IMR-90 (cell line): ENCODE measurements around the gene PLCB2. TPM values are rescaled to one million over a fixed set of nuclear protein-coding genes. Genes with fewer than 3 reads are reported as not detected.

ENCODE experiments used
- ATAC-seq: fragments of 200-7000 bp; cut with Tn5 transposase; 2 replicates; pipeline ENCODE4 v1.9.1; 2020; ENCODE audit warnings: low read depth, mild to moderate bottlenecking, moderate library complexity
- BruUV-seq: library from RNA; stranded (reverse); fragments of 400-500 nt; replicated peaks from 2 replicates; lab custom pipeline; 2021; lab: Mats Ljungman, UMichigan
- CTCF ChIA-PET: fragments of 300-600 bp; formaldehyde crosslinking; extraction: SDS; loops from one replicate; lab custom pipeline; 2021; ENCODE audit warnings: antibody characterized with exemption; lab: Yijun Ruan, JAX
- POLR2A ChIA-PET: fragments of 300-600 bp; sonication (Branson Sonifier 250); formaldehyde crosslinking; loops from one replicate; lab custom pipeline; 2022; ENCODE audit warnings: antibody characterized with exemption; ENCODE audit not compliant: unreplicated experiment; lab: Charles Lee
- DNase-seq: peaks from one replicate; pipeline ENCODE4 v3.0.0; 2013
- H2AFZ ChIP-seq: replicated peaks from 2 replicates; pipeline ENCODE3; 2013; ENCODE audit warnings: low read length, mild to moderate bottlenecking; ENCODE audit not compliant: poor library complexity
- H2AK5ac ChIP-seq: 2 replicates; pipeline ENCODE4 v1.6.1; 2013; ENCODE audit warnings: low read depth, low read length, inconsistent platforms
- H2AK9ac ChIP-seq: replicated peaks from 2 replicates; pipeline ENCODE3; 2013; ENCODE audit warnings: mild to moderate bottlenecking, low read depth, low read length, moderate library complexity; ENCODE audit not compliant: poor library complexity
- H2BK120ac ChIP-seq: 2 replicates; pipeline ENCODE4 v1.6.1; 2013; ENCODE audit warnings: low read depth, low read length, inconsistent platforms
- H2BK15ac ChIP-seq: 3 replicates; pipeline ENCODE4 v1.6.1; 2013; ENCODE audit warnings: low read depth, low read length, inconsistent platforms
- H2BK20ac ChIP-seq: 2 replicates; pipeline ENCODE4 v1.6.1; 2013; ENCODE audit warnings: low read depth, mild to moderate bottlenecking, inconsistent platforms, low read length, moderate library complexity
- H2BK5ac ChIP-seq: 2 replicates; pipeline ENCODE4 v1.6.1; 2013; ENCODE audit warnings: mild to moderate bottlenecking, low read depth, low read length, inconsistent platforms; ENCODE audit not compliant: poor library complexity, severe bottlenecking
- H3K14ac ChIP-seq: replicated peaks from 2 replicates; pipeline ENCODE4 v1.6.1; 2013; ENCODE audit warnings: low read depth, low read length, inconsistent platforms
- H3K18ac ChIP-seq: 2 replicates; pipeline ENCODE4 v1.6.1; 2013; ENCODE audit warnings: low read depth, low read length, control low read depth
- H3K23ac ChIP-seq: 2 replicates; pipeline ENCODE4 v1.6.1; 2013; ENCODE audit warnings: low read depth, low read length, inconsistent platforms
- H3K27ac ChIP-seq: 2 replicates; pipeline ENCODE4 v1.5.1; 2013; ENCODE audit warnings: mild to moderate bottlenecking, control low read depth, low read length; ENCODE audit not compliant: insufficient read depth
- H3K27me3 ChIP-seq: 2 replicates; pipeline ENCODE4 v1.6.1; 2013; ENCODE audit warnings: low read length; ENCODE audit not compliant: control insufficient read depth, insufficient read depth
- H3K36me3 ChIP-seq: 2 replicates; pipeline ENCODE4 v1.6.1; 2013; ENCODE audit warnings: low read length, mixed read lengths; ENCODE audit not compliant: control insufficient read depth, insufficient read depth
- H3K4ac ChIP-seq: 2 replicates; pipeline ENCODE4 v1.6.1; 2013; ENCODE audit warnings: low read depth, low read length, inconsistent platforms
- H3K4me1 ChIP-seq: 2 replicates; pipeline ENCODE4 v1.6.1; 2013; ENCODE audit warnings: low read length, mixed read lengths; ENCODE audit not compliant: control insufficient read depth, insufficient read depth
- H3K4me2 ChIP-seq: 2 replicates; pipeline ENCODE4 v1.6.1; 2013; ENCODE audit warnings: low read depth, mild to moderate bottlenecking, control low read depth, low read length, moderate library complexity
- H3K4me3 ChIP-seq: 2 replicates; pipeline ENCODE4 v1.5.1; 2013; ENCODE audit warnings: low read depth, mild to moderate bottlenecking, control low read depth, low read length, moderate library complexity; ENCODE audit not compliant: insufficient read depth
- H3K56ac ChIP-seq: 2 replicates; pipeline ENCODE4 v1.6.1; 2013; ENCODE audit warnings: low read length, inconsistent platforms; ENCODE audit not compliant: insufficient read depth; ENCODE audit errors: extremely low read depth
- H3K79me1 ChIP-seq, 2 experiments: 2 replicates each; pipeline ENCODE4 v1.6.1; 2013; ENCODE audit warnings: low read length in 2 of 2, inconsistent platforms in 1 of 2, low read depth in 1 of 2
- H3K9ac ChIP-seq: 2 replicates; pipeline ENCODE4 v1.6.1; 2013; ENCODE audit warnings: low read depth, low read length, control low read depth
- H3K9me1 ChIP-seq: 2 replicates; pipeline ENCODE4 v1.6.1; 2013; ENCODE audit warnings: low read length, inconsistent platforms; ENCODE audit not compliant: insufficient read depth
- H3K9me3 ChIP-seq: 2 replicates; pipeline ENCODE4 v1.6.1; 2013; ENCODE audit warnings: low read length; ENCODE audit not compliant: control insufficient read depth, insufficient read depth
- H4K20me1 ChIP-seq: 2 replicates; pipeline ENCODE4 v1.6.1; 2013; ENCODE audit warnings: low read length, inconsistent platforms; ENCODE audit not compliant: insufficient read depth
- H4K5ac ChIP-seq: 2 replicates; pipeline ENCODE4 v1.6.1; 2013; ENCODE audit warnings: mild to moderate bottlenecking, low read depth, low read length, control low read depth
- H4K8ac ChIP-seq, 2 experiments: 2 replicates each; pipeline ENCODE4 v1.6.1; 2013; ENCODE audit warnings: low read depth in 2 of 2, low read length in 2 of 2, control low read depth in 1 of 2, inconsistent platforms in 1 of 2
- H4K91ac ChIP-seq: 2 replicates; pipeline ENCODE4 v1.6.1; 2013; ENCODE audit warnings: low read depth, low read length, inconsistent platforms; ENCODE audit not compliant: insufficient read depth
- FOS ChIP-seq: fragments of 150-350 bp; IDR thresholded peaks from 2 replicates; pipeline ENCODE4 v1.6.1; 2016; ENCODE audit warnings: low read depth, low read length
- WGBS, 2 experiments: methylation state at CpG; one replicate each; pipeline versions ENCODE4 v1.1.5 to v1.1.7; 2013; ENCODE audit warnings: missing lambda C conversion rate in 2 of 2; ENCODE audit not compliant: insufficient read length in 1 of 2; ENCODE audit errors: extremely low coverage in 2 of 2; 5-methylcytosine and 5-hydroxymethylcytosine counted together
- dilution Hi-C: fragments of 300-500 bp; cut with HindIII; formaldehyde crosslinking; loops from one replicate; pipeline ENCODE4 v1.14.3; 2018; ENCODE audit warnings: low sequenced_read_pairs; ENCODE audit not compliant: unreplicated experiment
- in situ Hi-C: fragments of 300-500 bp; cut with MboI; formaldehyde crosslinking; loops from 3 replicates; pipeline ENCODE4 v1.14.3; 2019; ENCODE audit warnings: low sequenced_read_pairs, inconsistent platforms, mixed read lengths
- intact Hi-C: fragments of 100-400 bp; cut with micrococcal nuclease; formaldehyde crosslinking; loops from 2 replicates; pipeline ENCODE4 v1.10.0; 2022
- polyA plus RNA-seq, 3 experiments: library from polyadenylated mRNA; depleted of rRNA; stranded (reverse); fragments of >200 nt; gene quantifications; 2 replicates each; pipeline ENCODE4 v1.2.3, GENCODE V29; 2012; ENCODE audit warnings: low replicate concordance in 1 of 3
- total RNA-seq: library from RNA; depleted of rRNA; stranded (reverse); fragments of >200 nt; gene quantifications from 2 replicates; pipeline ENCODE4 v1.2.3, GENCODE V29; 2012
- TF ChIP-seq, protein P1 (sequence below): fragments of 150-350 bp; IDR thresholded peaks from 2 replicates; pipeline ENCODE4 v1.6.1; 2017; ENCODE audit warnings: mild to moderate bottlenecking, antibody characterized with exemption, low read length, low read depth

PLCB2 gene
- total and polyA plus RNA-seq, 2 of the 4 experiments (the other 2 are of a cell fraction) = 0.18 to 1.4 TPM

GRCh38 chr15:40286061-40286532, 21.6 kb downstream of the PLCB2 start:
- Histone ChIP-seq H3K56ac (no peak overlapping the region), H2BK5ac (no peak overlapping the region), H2AK9ac (no peak overlapping the region), H3K36me3 (no peaks in the 10 kb centered on the region), H3K9me3 (no peaks in the 10 kb centered on the region), H3K9ac (no peak overlapping the region), H4K5ac (no peak overlapping the region), H4K20me1 (no peaks in the 10 kb centered on the region), H2AFZ (no peak overlapping the region), H2BK20ac (no peak overlapping the region), H4K8ac (no peak overlapping the region), H3K4me2 (no peak overlapping the region), H3K27me3 (peaks cover 61% of the 10 kb centered on the region), H3K27ac (no peak overlapping the region), H2BK15ac (no peak overlapping the region), H3K9me1 (no peaks in the 10 kb centered on the region), H3K14ac (no peak overlapping the region), H3K18ac (no peak overlapping the region), H2BK120ac (no peak overlapping the region), H3K4me3 (no peak overlapping the region), H3K23ac (no peak overlapping the region), H2AK5ac (no peak overlapping the region), H3K4ac (no peak overlapping the region), H3K79me1 (no peaks in the 10 kb centered on the region), H4K91ac (no peak overlapping the region), H3K4me1 (peaks cover 9% of the 10 kb centered on the region)
- no TSS peak for BruUV-seq
- ATAC-seq (no peak), DNase-seq (no peak)
- 40% methylated on average over 1 of the region's 7 CpGs; no CpG with 5 or more reads in 1 of the 2 experiments for WGBS, 2 experiments
- ChIA-PET CTCF (interaction anchor here (1.3 kb wide), 1 partner anchor 69 kb away, joined by 3 read pairs; no protein-coding TSS in a partner anchor), POLR2A (no interaction called here)
- in situ Hi-C loops (no loop called here), dilution Hi-C loops (no loop called here), intact Hi-C loops (no loop called here)
- TF ChIP-seq FOS = 0 out of 2 replicates have a peak, but pooled peaks have one; percentile 7
- TF ChIP-seq, protein P1, sequence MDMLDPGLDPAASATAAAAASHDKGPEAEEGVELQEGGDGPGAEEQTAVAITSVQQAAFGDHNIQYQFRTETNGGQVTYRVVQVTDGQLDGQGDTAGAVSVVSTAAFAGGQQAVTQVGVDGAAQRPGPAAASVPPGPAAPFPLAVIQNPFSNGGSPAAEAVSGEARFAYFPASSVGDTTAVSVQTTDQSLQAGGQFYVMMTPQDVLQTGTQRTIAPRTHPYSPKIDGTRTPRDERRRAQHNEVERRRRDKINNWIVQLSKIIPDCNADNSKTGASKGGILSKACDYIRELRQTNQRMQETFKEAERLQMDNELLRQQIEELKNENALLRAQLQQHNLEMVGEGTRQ = no peak
